Spleen (tissue), 11 donors: ENCODE data around the gene RIC1. TPM values are rescaled to one million over a fixed set of nuclear protein-coding genes. Genes with fewer than 3 reads are reported as not detected.
A peak's percentile ranks its signal among the peaks of the same experiment; 100 is the strongest.

Experiments used
- DNase-seq: peaks from one replicate; pipeline ENCODE4 v3.0.0-alpha.2; 2020
- H3K27ac ChIP-seq, 8 donors: fragments of 200-600 bp; sonication (generic) in 7 of 8; 1 replicate in 4 of 8; 2 replicates in 4 of 8; pipeline versions ENCODE4 v1.5.0 to v1.8.0; 2016 to 2021; ENCODE audit warnings: inconsistent platforms in 4 of 8, mild to moderate bottlenecking in 4 of 8, moderate library complexity in 1 of 8
- H3K27me3 ChIP-seq, 7 donors: fragments of 200-600 bp; sonication (generic) in 6 of 7; replicated peaks in 1 of 7; 1 replicate in 4 of 7; 2 replicates in 3 of 7; pipeline versions ENCODE4 v1.5.0 to v1.8.0; 2016 to 2021; ENCODE audit warnings: inconsistent platforms in 3 of 7, mild to moderate bottlenecking in 1 of 7
- H3K36me3 ChIP-seq, 6 donors: fragments of 200-600 bp; sonication (generic) in 5 of 6; 1 replicate in 4 of 6; 2 replicates in 2 of 6; pipeline versions ENCODE4 v1.5.0 to v1.8.0; 2016 to 2021; ENCODE audit warnings: inconsistent platforms in 2 of 6
- H3K4me1 ChIP-seq, 6 donors: fragments of 200-600 bp; sonication (generic) in 5 of 6; 1 replicate in 3 of 6; 2 replicates in 3 of 6; pipeline versions ENCODE4 v1.5.0 to v1.8.0; 2016 to 2021; ENCODE audit warnings: inconsistent platforms in 3 of 6
- H3K4me3 ChIP-seq, 8 donors: fragments of 200-600 bp; sonication (generic) in 7 of 8; 1 replicate in 4 of 8; 2 replicates in 4 of 8; pipeline versions ENCODE4 v1.5.0 to v1.8.0; 2016 to 2021; ENCODE audit warnings: inconsistent platforms in 4 of 8, mild to moderate bottlenecking in 4 of 8, moderate library complexity in 2 of 8
- H3K9me3 ChIP-seq, 8 donors: fragments of 200-600 bp; sonication (generic) in 7 of 8; 1 replicate in 4 of 8; 2 replicates in 4 of 8; pipeline versions ENCODE4 v1.5.0 to v1.8.0; 2016 to 2021; ENCODE audit warnings: inconsistent platforms in 4 of 8
- CTCF ChIP-seq, 11 experiments: fragments of 200-600 bp in 7 of 11; fragments of 450-650 bp in 4 of 11; sonication (generic) in 4 of 11; IDR thresholded peaks in 8 of 11; conservative IDR thresholded peaks in 3 of 11; 1 replicate in 7 of 11; 2 replicates in 4 of 11; pipeline versions ENCODE4 v1.4.0 to v1.8.0; 2016 to 2021; ENCODE audit warnings: antibody characterized with exemption in 11 of 11, inconsistent platforms in 4 of 11, mild to moderate bottlenecking in 1 of 11
- POLR2A ChIP-seq, 3 donors: fragments of 450-650 bp; IDR thresholded peaks; one replicate each; pipeline ENCODE4 v1.5.1; 2017; ENCODE audit warnings: antibody characterized with exemption in 3 of 3, mild to moderate bottlenecking in 1 of 3
- POLR2AphosphoS5 ChIP-seq, 3 donors: sonication (generic); formaldehyde crosslinking; IDR thresholded peaks; one replicate each; pipeline ENCODE4 v1.5.1; 2017; ENCODE audit warnings: antibody characterized with exemption in 3 of 3
- WGBS, 5 donors: extraction: QIAGEN DNeasy Blood & Tissue Kit in 3 of 5; methylation state at CpG; one replicate each; pipeline versions ENCODE4 v1.1.5 to v1.1.7; 2013 to 2018; 5-methylcytosine and 5-hydroxymethylcytosine counted together
- intact Hi-C: fragments of 100-400 bp; cut with DNase I; formaldehyde crosslinking; loops from one replicate; pipeline ENCODE4 v1.15.0; 2023; ENCODE audit warnings: low total_unique reads
- polyA plus RNA-seq, 3 donors: library from polyadenylated mRNA; stranded (reverse); fragments of 200-250 nt; gene quantifications; one replicate each; pipeline ENCODE4 v1.2.1, GENCODE V29; 2013
- total RNA-seq, 7 donors: library from RNA; depleted of rRNA in 3 of 7; stranded (reverse); fragments of >200 nt in 3 of 7; fragmentation: NEBNext Ultra II Directional in 4 of 7; extraction: Animal tissue kit (Norgen Biotek cat#: 25700) in 4 of 7; gene quantifications; one replicate each; pipeline versions ENCODE4 v1.1.0 to v1.2.1, GENCODE V29; 2016 to 2021
- donor health status: healthy with polysubstance abuse.
- donor health status: DM: no; HTN: no; CAD: no; lungs with moderate emphysema.
- donor health status: DM: no; HTN: no; CAD: no.
- donor health status: Bipolar disorder and iron deficiency.
- donor health status: healthy.
- donor health status: DM: no; HTN: no; CAD: no.
- donor health status: DM: yes; HTN: yes; CAD: no.

RIC1 gene
- total and polyA plus RNA-seq, 10 donors = 4.9 to 68.7 (median 34.5) TPM

- Histone ChIP-seq H3K9me3 (no peaks in the 10 kb centered on the region), H3K4me3 (no peak overlapping the region), H3K27me3 (no peaks in the 10 kb centered on the region), H3K27ac (peak overlapping the region in 1 of 8 donors; percentile 62), H3K36me3 (no peaks in the 10 kb centered on the region), H3K4me1 (peaks cover 8 to 56% (median 25%) of the 10 kb centered on the region in 6 donors)
- 92 to 98% (median 97%) methylated on average over 5 of the region's 5 CpGs for WGBS, 5 donors
- DNase-seq = no peak
- TF ChIP-seq POLR2A (IDR thresholded peaks at IDR 0.05) (no peak), CTCF (IDR thresholded peaks at IDR 0.05 in 8 of 11, conservative IDR thresholded peaks at IDR 0.05 in 3 of 11) (no peak), POLR2AphosphoS5 (IDR thresholded peaks at IDR 0.05) (no peak)
- intact Hi-C loops = loop anchor here (5.0 kb wide), 2 partner anchors 156 to 411 kb away; partner anchors contain the start of gene PLGRKT
These were observed 36.0 kb upstream of the RIC1 start for GRCh38 chr9:5592904-5593303.

GRCh38 chr9:5593904-5594303, 35.0 kb upstream of the RIC1 start:
- 28 to 41% (median 36%) methylated on average over 2 of the region's 2 CpGs for WGBS, 5 donors
- Histone ChIP-seq H3K27ac (peak overlapping the region in 4 of 8 donors; percentile 33 to 62 (median 43)), H3K4me3 (no peak overlapping the region), H3K9me3 (no peaks in the 10 kb centered on the region), H3K4me1 (peaks cover 8 to 56% (median 25%) of the 10 kb centered on the region in 6 donors), H3K36me3 (no peaks in the 10 kb centered on the region), H3K27me3 (no peaks in the 10 kb centered on the region)
- intact Hi-C loops = loop anchor here (5.0 kb wide), 2 partner anchors 157 to 412 kb away; partner anchors contain the start of gene PLGRKT
- TF ChIP-seq POLR2AphosphoS5 (IDR thresholded peaks at IDR 0.05) (no peak), CTCF (IDR thresholded peaks at IDR 0.05 in 8 of 11, conservative IDR thresholded peaks at IDR 0.05 in 3 of 11) (no peak), POLR2A (IDR thresholded peaks at IDR 0.05) (no peak)
- no peak for DNase-seq

DNA sequence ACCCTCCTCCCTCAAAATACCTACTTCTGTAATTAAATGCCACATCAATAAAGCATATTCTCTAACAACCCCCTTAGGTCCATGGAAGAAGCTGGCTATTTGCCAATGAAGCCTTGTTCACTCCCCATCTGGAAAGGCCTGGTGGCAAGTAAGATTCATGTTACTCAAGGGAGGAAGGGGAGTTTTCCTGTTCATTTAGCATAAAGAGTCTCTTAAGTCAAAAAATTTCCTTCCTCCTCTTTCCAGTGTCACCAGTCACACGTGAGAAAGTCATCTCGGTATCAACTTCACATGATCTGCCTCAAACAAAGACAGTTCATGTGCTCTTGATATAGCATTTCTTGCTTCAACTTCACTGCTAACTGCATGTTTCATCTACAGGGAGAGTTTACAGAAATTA, 32.7 kb upstream of the RIC1 start:
- no peak for DNase-seq
- no peak overlapping the region for H3K4me3 ChIP-seq
- intact Hi-C loops = no loop called here
- TF ChIP-seq CTCF (IDR thresholded peaks at IDR 0.05 in 8 of 11, conservative IDR thresholded peaks at IDR 0.05 in 3 of 11) (no peak), POLR2A (IDR thresholded peaks at IDR 0.05) (no peak), POLR2AphosphoS5 (IDR thresholded peaks at IDR 0.05) (no peak)
- H3K9me3 ChIP-seq = no peaks in the 10 kb centered on the region
- no peaks in the 10 kb centered on the region for H3K27me3 ChIP-seq
- 14 to 27% (median 18%) methylated on average over 2 of the region's 2 CpGs for WGBS, 5 donors
- peak overlapping the region in 1 of 8 donors; percentile 17 for H3K27ac ChIP-seq
- H3K4me1 ChIP-seq = peaks cover 10 to 47% (median 21%) of the 10 kb centered on the region in 6 donors
- no peaks in the 10 kb centered on the region for H3K36me3 ChIP-seq

GRCh38 chr9:5608298-5609225, 20.3 kb upstream of the RIC1 start:
- intact Hi-C loops = loop anchor here (10.0 kb wide), 1 partner anchor 844 kb away; no protein-coding TSS in a partner anchor
- no peak for TF ChIP-seq CTCF (IDR thresholded peaks at IDR 0.05 in 8 of 11, conservative IDR thresholded peaks at IDR 0.05 in 3 of 11)
- TF ChIP-seq POLR2AphosphoS5 (IDR thresholded peaks at IDR 0.05) = peak in 1 of 3 donors; percentile 38
- peak in 1 of 3 donors; percentile 12 for TF ChIP-seq POLR2A (IDR thresholded peaks at IDR 0.05)
- Histone ChIP-seq H3K4me3 (peak overlapping the region in 4 of 8 donors; percentile 5 to 58 (median 19)), H3K4me1 (peaks cover 0 to 28% (median 16%) of the 10 kb centered on the region in 6 donors), H3K36me3 (no peaks in the 10 kb centered on the region), H3K27me3 (no peaks in the 10 kb centered on the region), H3K9me3 (no peaks in the 10 kb centered on the region), H3K27ac (peak overlapping the region in 6 of 8 donors; percentile 13 to 76 (median 52))
- DNase-seq = no peak
- WGBS, 5 donors = 36 to 49% (median 38%) methylated on average over 6 of the region's 6 CpGs
